ENCODE data around the gene PSMB2.

Gene PSMB2

DNA sequence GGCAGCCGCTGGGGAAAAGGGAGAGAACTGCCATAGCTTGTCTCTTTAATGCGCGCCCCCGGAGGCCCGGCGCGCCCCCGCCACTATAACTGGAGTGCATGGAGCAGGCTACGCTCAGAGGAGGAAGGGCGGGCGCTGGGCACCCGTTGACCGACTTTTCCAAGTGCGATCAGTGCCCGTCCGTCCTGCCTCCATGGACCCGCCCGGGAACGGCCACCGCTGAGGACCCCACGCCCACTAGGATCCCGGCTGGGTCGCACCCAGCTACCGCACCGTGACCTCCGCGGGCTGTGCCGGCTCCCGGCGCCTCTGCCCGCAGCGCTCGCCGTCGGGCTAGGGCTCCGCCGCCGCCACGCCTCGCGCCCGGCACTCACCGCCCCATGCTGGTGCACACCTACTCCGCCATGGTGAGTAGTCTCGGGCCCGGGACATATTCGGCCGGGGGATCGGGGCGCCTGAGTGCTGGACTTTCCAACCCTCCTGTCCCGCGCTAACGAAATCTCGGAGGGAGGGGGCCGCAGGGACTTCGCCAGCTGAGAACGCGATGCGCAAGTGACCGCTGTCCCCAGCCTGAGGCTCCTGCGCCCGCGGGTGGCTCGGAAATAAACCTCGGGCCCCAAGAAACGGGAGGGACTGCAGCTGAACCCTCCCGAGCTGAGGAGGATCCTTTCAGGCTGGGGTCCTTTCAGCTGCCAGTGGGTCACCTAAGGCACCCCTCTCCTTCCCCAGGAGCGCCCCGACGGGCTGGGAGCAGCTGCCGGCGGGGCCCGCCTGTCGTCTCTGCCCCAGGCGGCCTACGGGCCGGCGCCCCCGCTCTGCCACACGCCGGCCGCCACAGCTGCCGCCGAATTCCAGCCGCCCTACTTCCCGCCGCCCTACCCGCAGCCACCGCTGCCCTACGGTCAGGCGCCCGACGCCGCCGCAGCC, 67.9 kb downstream of the PSMB2 start, which contains the start of gene TFAP2E:
Gene TFAP2E (plus strand): TSS at position 117 of the 927 bp plus-strand sequence. CDS start 264 bp downstream, at position 381.
- peak within 1 kb of the TSS; percentile 60 for H3K4me3 ChIP-seq (ENCODE audit: low read depth, low read length)

DNA sequence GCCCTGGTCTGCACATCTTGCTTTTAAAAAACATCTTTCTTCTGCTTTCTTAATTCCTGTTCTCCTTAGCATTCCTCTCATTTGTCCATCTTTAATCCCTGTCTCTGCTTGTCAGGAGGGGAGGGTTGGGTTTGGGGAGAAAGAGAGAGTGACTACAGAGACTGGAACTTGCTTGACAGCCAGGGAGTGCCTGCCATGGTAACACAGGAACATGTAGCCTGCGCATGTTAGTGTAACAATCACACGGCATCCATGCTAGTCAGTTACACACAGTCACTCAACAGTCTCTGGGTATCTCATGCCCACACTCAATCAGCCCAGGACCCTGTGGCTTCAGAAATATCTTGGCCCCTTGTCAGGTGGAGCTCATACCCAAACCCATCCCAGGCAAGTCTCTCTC, 69.0 kb downstream of the PSMB2 start:
- H3K4me3 ChIP-seq (ENCODE audit: low read depth, low read length), result no peak overlapping the region

DNA sequence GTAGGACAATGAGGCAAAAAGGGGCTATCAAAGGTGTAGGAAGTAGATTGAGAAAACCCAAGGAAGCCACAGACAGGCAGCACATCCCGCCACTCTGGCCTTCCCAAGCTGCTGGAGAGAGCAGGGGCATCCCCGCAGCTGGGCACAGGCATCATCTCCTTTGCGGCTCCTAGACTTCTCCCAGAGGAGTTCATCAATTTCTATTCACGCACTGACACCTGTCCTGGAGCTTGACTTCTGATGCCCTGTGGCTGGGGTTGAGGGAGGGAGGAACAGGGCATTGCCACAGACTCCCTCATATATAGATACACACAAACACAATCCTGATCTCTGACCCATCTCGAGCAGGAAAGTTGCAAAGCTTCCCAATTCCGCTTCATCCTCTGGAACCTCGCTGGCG, 70.1 kb downstream of the PSMB2 start:
- no peak overlapping the region for H3K4me3 ChIP-seq (ENCODE audit: low read depth, low read length)

DNA sequence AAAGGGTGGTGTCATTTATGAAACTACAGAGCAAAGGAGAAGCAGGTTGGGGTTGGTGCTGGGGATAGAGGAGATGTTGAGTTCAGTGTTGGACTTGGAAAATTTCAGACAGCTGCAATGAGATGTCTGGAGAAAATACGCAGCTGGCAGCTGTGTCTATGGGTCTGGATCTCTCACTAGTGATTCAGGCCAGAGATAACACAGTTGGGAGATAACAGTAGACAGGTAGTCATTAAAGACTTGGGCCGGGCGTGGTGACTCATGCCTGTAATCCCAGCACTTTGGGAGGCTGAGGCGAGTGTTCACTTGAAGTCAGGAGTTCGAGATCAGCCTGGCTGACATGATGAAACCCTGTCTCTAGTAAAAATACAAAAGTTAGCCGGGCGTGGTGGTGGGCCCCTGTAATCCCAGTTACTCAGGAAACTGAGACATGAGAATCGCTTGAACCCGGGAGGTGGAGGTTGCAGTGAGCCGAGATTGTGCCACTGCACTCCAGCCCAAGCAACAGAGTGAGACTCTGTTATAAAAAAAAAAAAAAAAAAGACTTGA, 70.7 kb downstream of the PSMB2 start:
- no peak overlapping the region for H3K4me3 ChIP-seq (ENCODE audit: low read depth, low read length)

DNA sequence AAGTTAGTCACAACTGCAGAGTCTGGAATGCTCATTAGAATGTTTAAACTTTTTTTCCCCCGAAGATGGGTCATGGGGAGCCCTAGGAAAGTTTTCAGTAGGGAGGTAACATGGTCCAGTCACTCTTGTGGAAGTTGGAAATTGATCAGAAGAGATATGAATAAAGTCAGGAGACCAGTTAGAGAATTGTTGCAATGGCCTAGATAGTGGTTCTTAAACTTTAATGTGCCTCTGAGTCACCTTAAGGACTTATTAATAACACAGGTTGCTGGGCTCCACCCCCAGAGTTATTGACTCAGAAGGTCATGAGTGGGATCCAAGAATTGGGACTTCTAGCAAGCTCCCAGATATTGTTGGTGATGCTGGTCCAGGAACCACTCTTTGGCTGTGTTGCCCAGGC, 71.4 kb downstream of the PSMB2 start:
- no peak overlapping the region for H3K4me3 ChIP-seq (ENCODE audit: low read depth, low read length)

DNA sequence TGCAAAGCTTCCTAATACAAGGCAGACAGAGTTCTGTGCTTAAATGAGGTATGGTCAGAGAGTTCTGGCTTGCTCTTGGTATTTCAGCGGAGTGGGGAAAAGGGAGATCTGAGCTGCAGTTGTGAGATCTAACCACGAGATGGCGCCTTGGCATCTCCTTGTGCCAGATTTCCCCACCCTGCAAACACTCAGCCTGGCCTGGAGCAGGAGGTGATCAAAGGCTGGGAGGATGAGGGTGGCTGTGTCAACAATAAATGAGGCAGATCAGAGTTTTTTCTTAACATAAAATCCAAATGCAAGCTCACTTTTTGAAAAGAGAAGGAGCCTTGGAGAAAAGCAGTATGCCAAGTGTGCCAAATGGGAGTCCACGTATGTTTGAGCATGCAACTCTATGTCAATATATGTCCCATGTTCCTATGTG, 72.3 kb downstream of the PSMB2 start:
- H3K4me3 ChIP-seq (ENCODE audit: low read depth, low read length), result no peak overlapping the region

DNA sequence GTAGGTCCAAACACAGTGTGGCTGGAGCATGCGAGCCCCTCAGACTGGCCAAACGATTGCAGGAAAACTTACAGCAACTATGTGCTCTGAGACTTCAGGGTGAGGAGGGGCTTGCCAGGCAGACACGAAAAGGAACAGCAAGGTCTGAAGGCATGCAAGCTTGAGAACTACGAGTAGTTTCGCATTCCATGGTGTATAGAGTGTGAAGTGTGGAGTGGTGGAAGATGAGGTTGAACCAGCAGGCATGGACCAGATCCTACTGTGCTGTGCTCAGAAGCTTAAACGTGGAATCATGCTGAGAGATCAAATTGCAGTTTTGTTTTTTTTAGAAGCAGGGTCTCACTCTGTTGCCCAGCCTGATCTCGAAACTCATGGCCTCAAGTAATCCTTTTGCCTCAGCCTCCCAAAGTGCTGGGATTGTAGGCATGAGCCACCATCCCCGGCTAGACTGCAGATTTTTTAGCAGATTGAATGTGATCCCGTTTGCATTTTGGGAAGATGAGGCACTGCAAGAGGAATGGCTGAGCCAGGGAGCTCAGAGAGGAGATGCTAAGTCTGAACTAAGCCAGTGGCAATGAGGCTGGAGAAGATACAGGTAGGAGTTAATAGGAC, 73.3 kb downstream of the PSMB2 start:
- H3K4me3 ChIP-seq (ENCODE audit: low read depth, low read length), result no peak overlapping the region

DNA sequence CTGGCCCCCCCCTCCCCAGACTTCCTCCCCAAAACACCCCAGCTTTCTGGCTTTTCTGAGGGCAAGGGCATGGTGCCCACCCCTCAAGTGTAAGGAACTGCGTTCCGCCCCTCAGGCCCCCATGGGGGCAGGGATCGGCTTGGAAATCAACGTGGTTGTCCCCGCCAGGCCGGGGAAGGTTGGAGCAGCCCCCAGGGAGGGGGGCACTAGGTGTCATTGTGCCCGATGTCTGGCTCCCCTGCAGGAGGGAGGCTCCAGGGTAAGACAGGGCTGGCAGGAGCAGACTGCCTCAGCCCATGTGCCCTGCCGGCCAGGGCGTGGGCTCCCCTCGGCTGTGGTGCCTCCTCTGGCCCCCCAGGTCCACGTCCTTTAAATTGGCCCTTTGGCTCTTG, 75.6 kb downstream of the PSMB2 start:
- no peak overlapping the region for H3K4me3 ChIP-seq (ENCODE audit: low read depth, low read length)

DNA sequence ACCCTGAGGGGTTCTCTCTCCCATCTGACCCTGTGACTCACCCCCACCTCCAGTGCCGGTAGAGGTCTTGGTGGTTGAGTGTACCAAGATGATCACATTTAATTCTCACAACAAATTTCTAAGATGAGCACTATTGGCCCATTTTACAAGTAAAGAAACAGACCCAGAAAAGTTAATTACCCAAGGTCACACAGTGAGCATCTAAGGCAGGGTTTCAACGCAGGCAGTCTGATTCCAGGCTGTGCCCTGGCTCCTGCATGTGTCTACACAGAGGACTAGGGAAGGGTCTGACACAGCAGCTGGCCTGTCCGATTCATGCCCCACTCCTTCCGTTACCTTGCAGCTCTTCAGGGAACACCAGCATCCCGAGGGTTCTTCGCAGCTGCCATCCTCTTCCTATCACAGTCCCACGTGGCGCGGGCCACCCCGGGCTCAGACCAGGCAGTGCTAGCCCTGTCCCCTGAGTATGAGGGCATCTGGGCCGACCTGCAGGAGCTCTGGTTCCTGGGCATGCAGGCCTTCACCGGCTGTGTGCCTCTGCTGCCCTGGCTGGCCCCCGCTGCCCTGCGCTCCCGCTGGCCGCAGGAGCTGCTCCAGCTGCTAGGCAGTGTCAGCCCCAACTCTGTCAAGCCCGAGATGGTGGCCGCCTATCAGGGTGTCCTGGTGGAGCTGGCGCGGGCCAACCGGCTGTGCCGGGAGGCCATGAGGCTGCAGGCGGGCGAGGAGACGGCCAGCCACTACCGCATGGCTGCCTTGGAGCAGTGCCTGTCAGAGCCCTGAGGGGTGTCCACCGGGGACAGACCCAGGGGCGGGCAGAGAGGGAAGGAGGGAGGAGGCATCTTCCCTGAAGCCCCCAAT, 76.2 kb downstream of the PSMB2 start:
- no peak overlapping the region for H3K4me3 ChIP-seq (ENCODE audit: low read depth, low read length)

DNA sequence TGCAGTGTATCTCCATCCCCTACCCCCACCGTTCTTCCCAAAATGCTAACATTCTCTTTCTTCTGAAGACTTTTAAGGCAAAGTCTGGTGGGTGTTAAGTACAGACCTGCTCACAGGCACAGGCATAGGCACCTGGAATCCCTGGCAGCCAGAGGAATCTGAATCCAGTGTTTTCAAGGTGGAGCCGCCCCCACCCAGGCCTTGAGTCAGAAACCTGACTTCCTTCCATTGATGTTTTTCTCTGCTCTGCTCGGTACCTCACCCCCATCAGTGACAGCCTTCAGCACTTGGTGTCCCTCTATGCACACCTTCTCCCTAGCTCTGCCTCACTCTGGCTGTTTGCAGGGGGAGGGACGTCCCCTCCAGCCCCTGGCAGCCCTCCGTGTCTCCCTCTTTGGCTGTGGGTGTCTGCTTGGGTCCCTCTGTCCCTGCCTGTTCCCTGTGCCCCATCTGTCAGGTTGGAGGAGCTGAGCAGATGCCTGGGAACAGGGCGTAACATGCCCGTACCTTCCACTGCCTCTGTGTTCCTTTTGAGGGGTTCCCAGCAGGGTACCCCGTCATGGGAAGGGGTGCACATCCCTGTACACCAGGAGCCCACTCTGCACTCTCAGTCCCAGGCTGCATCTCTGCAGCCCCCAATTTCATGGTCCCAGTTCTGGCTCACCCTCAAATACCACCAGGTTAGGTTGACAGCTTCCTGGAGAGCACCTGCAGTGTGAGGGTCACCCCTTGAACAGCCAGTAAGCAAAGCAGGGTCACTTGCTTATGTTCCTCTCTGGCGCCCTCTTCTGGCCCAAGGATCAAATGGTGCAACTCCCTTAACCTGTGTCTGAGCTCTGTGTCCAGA, 77.1 kb downstream of the PSMB2 start:
- H3K4me3 ChIP-seq (ENCODE audit: low read depth, low read length), result no peak overlapping the region

DNA sequence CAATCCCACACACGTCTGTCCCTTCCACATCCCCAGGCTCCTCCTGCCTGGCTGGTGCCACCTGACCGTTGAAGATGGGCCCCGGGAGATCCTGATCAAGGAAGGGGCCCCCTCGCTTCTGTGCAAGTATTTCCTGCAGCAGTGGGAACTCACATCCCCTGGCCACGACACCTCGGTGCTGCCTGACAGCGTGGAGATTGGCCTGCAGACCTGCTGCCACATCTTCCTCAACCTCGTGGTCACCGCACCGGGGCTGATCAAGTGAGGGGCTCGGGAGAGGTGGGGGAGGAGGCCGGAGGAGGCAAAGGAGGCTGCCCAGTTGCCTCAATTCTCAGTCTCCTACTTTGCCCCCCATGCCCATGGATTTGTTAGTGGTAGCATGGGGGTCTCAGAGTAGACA, 78.2 kb downstream of the PSMB2 start:
- no peak overlapping the region for H3K4me3 ChIP-seq (ENCODE audit: low read depth, low read length)

DNA sequence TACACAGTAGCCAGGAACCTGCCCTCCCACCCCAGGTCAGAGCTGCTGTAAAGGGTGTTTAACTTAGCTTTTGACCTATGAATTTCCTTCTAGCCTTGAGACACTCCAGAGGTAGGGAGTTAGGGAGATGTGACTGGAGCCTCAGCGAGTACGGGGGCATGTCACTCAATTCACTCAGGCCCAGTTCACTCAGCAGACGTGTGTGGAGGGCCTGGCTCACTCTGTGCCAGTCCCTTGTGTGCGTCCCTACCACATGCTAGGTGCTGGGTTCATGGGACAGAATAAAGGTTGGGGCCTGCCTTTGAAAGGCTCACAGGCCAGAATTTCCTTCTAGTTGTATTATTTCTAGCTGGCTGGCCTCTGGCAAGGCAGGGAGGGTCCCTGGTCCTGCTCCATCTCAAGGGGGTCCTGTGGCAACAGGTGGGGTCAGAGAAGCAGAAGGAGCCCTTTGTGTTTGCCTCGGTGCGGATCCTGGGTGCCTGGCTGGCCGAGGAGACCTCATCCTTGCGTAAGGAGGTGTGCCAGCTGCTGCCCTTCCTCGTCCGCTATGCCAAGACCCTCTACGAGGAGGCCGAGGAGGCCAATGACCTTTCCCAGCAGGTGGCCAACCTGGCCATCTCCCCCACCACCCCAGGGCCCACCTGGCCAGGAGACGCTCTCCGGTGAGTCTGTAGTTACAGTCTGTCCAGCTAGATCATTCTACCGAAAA, 79.2 kb downstream of the PSMB2 start:
- H3K4me3 ChIP-seq (ENCODE audit: low read depth, low read length), result no peak overlapping the region

DNA sequence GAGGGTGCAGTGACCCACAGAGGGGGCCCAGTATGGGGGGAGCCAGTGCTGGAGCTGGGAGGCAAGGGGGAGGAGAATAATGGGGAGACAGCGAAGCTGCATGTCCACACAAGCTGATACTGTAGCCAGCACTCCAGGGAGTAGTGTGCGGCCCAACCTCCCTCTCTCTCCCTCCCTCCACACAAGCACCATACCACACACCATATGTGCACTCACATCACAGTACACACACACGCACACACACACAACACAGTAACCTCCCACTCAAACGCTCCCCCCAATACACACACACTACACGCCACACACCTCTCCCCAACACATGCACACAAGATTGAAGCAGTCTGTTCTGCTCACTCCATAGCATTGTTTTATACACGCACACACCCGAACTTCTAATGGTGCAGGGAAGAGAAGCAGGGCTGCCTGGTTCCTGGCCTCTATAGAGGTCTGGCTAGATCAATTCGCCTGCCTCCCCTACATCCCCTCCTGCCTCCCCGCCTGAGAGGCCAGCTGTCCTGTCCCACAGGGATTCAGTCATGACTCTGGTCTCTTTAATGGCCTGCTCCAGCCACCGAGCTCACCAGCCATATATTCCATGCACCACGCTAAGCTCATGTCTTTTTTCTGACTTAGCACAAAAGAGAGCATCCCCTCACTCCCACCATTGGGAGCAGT, 79.9 kb downstream of the PSMB2 start:
- no peak overlapping the region for H3K4me3 ChIP-seq (ENCODE audit: low read depth, low read length)

DNA sequence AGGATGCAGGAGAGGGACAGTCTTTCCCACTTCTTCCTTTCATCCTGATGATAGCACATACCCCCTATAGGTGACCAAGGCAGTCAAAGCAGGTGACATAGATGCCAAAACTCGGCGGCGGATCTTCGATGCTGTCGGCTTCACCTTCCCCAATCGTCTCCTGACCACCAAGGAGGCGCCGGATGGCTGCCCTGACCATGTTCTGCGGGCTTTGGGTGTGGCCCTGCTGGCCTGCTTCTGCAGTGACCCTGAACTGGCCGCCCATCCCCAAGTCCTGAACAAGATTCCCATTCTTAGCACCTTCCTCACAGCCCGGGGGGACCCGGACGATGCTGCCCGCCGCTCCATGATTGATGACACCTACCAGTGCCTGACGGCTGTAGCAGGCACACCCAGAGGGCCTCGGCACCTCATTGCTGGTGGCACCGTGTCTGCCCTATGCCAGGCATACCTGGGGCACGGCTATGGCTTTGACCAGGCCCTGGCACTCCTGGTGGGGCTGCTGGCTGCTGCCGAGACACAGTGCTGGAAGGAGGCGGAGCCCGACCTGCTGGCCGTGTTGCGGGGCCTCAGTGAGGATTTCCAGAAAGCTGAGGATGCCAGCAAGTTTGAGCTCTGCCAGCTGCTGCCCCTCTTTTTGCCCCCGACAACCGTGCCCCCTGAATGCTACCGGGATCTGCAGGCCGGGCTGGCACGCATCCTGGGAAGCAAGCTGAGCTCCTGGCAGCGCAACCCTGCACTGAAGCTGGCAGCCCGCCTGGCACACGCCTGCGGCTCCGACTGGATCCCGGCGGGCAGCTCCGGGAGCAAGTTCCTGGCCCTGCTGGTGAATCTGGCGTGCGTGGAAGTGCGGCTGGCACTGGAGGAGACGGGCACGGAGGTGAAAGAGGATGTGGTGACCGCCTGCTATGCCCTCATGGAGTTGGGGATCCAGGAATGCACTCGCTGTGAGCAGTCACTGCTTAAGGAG, 80.8 kb downstream of the PSMB2 start:
- no peak overlapping the region for H3K4me3 ChIP-seq (ENCODE audit: low read depth, low read length)

DNA sequence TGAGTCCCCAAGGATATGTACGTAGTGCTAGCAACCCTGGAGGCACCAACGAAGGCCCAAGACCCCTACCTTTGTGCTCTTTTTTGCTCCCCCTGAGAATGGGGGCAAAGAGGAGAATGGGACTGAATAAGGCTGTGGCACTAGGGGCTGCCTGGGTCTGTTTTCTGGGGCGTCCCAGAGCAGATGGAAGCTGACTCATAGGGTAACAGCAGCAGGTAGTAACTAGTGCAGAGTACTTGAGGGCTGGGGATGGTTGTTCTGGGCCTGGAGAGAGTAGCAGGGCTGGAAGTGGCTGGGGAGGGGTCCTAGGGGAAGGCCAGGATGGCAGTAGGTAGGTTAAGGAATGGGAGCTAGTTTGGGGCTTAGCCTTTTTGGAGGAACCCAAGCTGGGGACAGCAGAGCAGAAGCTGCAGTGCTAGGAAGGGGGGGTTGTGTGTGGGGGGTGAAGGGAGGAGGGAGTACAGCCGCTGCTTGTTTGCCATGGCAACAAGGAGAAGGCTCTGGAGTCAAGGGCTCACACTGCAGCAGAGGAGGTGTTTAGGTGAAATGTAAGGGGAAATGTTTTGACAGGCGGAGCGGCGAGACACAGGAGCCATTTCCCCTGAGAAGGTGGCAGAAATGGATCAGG, 81.9 kb downstream of the PSMB2 start:
- no peak overlapping the region for H3K4me3 ChIP-seq (ENCODE audit: low read depth, low read length)

DNA sequence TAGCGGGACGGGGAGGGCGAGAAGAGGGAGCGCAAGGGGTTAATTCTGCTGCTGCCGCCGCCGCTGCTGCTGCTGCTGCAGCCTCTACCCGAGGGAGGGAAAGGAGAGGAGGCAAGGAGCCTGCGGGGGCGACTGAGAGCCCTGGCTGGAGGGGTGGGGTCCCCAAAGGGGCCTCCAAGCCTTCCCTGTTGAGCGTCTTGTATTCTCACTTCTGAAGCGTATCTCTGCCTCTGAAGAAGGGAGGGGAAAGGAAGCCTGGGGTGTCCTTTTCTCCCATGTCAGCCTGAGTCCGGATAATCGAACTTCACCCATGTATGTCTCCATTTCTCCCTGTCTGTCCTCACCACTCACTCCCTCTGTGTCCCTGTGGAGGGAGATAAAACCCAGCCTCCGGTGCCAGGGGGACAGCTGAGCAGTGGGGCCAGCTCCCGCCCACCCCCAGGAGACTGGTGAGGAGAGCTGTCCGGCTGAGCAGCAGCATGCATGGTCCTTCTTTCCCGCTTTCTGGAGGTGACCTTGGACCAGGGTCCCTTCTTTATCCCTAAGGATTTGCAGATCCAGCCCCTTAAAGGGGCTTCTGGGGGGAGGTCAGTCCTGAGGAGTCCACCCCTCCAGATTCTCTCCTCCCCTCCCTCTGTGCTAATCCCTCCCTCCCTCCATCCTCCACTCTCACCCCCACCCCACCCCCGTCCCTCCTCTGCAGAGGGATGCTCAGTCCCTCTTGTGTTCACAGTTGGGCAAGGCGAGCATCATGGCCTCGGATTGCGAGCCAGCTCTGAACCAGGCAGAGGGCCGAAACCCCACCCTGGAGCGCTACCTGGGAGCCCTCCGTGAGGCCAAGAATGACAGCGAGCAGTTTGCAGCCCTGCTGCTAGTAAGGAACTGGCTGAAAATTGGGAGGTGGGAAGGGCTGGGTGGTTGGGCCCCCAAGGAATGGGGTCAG, 82.7 kb downstream of the PSMB2 start:
- H3K4me3 ChIP-seq (ENCODE audit: low read depth, low read length), result peak overlapping the region; percentile 86

Data from iPS-11a (cell line).